IMR-90 (cell line): ENCODE results near the gene ZNF385D. TPM values are rescaled to one million over a fixed set of nuclear protein-coding genes. Genes with fewer than 3 reads are reported as not detected.

Experiments
- ATAC-seq: fragments of 200-7000 bp; cut with Tn5 transposase; 2 replicates; pipeline ENCODE4 v1.9.1; 2020; ENCODE audit warnings: low read depth, mild to moderate bottlenecking, moderate library complexity
- BruUV-seq: library from RNA; stranded (reverse); fragments of 400-500 nt; replicated peaks from 2 replicates; lab custom pipeline; 2021; lab: Mats Ljungman, UMichigan
- CTCF ChIA-PET: fragments of 300-600 bp; formaldehyde crosslinking; extraction: SDS; loops from one replicate; lab custom pipeline; 2021; ENCODE audit warnings: antibody characterized with exemption; lab: Yijun Ruan, JAX
- POLR2A ChIA-PET: fragments of 300-600 bp; sonication (Branson Sonifier 250); formaldehyde crosslinking; loops from one replicate; lab custom pipeline; 2022; ENCODE audit warnings: antibody characterized with exemption; ENCODE audit not compliant: unreplicated experiment; lab: Charles Lee
- DNase-seq: peaks from one replicate; pipeline ENCODE4 v3.0.0; 2013
- H2AFZ ChIP-seq: replicated peaks from 2 replicates; pipeline ENCODE3; 2013; ENCODE audit warnings: low read length, mild to moderate bottlenecking; ENCODE audit not compliant: poor library complexity
- H2AK5ac ChIP-seq: 2 replicates; pipeline ENCODE4 v1.6.1; 2013; ENCODE audit warnings: low read depth, low read length, inconsistent platforms
- H2AK9ac ChIP-seq: replicated peaks from 2 replicates; pipeline ENCODE3; 2013; ENCODE audit warnings: mild to moderate bottlenecking, low read depth, low read length, moderate library complexity; ENCODE audit not compliant: poor library complexity
- H2BK120ac ChIP-seq: 2 replicates; pipeline ENCODE4 v1.6.1; 2013; ENCODE audit warnings: low read depth, low read length, inconsistent platforms
- H2BK15ac ChIP-seq: 3 replicates; pipeline ENCODE4 v1.6.1; 2013; ENCODE audit warnings: low read depth, low read length, inconsistent platforms
- H2BK20ac ChIP-seq: 2 replicates; pipeline ENCODE4 v1.6.1; 2013; ENCODE audit warnings: low read depth, mild to moderate bottlenecking, inconsistent platforms, low read length, moderate library complexity
- H2BK5ac ChIP-seq: 2 replicates; pipeline ENCODE4 v1.6.1; 2013; ENCODE audit warnings: mild to moderate bottlenecking, low read depth, low read length, inconsistent platforms; ENCODE audit not compliant: poor library complexity, severe bottlenecking
- H3K14ac ChIP-seq: replicated peaks from 2 replicates; pipeline ENCODE4 v1.6.1; 2013; ENCODE audit warnings: low read depth, low read length, inconsistent platforms
- H3K18ac ChIP-seq: 2 replicates; pipeline ENCODE4 v1.6.1; 2013; ENCODE audit warnings: low read depth, low read length, control low read depth
- H3K23ac ChIP-seq: 2 replicates; pipeline ENCODE4 v1.6.1; 2013; ENCODE audit warnings: low read depth, low read length, inconsistent platforms
- H3K27ac ChIP-seq: 2 replicates; pipeline ENCODE4 v1.5.1; 2013; ENCODE audit warnings: mild to moderate bottlenecking, control low read depth, low read length; ENCODE audit not compliant: insufficient read depth
- H3K27me3 ChIP-seq: 2 replicates; pipeline ENCODE4 v1.6.1; 2013; ENCODE audit warnings: low read length; ENCODE audit not compliant: control insufficient read depth, insufficient read depth
- H3K36me3 ChIP-seq: 2 replicates; pipeline ENCODE4 v1.6.1; 2013; ENCODE audit warnings: low read length, mixed read lengths; ENCODE audit not compliant: control insufficient read depth, insufficient read depth
- H3K4ac ChIP-seq: 2 replicates; pipeline ENCODE4 v1.6.1; 2013; ENCODE audit warnings: low read depth, low read length, inconsistent platforms
- H3K4me1 ChIP-seq: 2 replicates; pipeline ENCODE4 v1.6.1; 2013; ENCODE audit warnings: low read length, mixed read lengths; ENCODE audit not compliant: control insufficient read depth, insufficient read depth
- H3K4me2 ChIP-seq: 2 replicates; pipeline ENCODE4 v1.6.1; 2013; ENCODE audit warnings: low read depth, mild to moderate bottlenecking, control low read depth, low read length, moderate library complexity
- H3K4me3 ChIP-seq: 2 replicates; pipeline ENCODE4 v1.5.1; 2013; ENCODE audit warnings: low read depth, mild to moderate bottlenecking, control low read depth, low read length, moderate library complexity; ENCODE audit not compliant: insufficient read depth
- H3K56ac ChIP-seq: 2 replicates; pipeline ENCODE4 v1.6.1; 2013; ENCODE audit warnings: low read length, inconsistent platforms; ENCODE audit not compliant: insufficient read depth; ENCODE audit errors: extremely low read depth
- H3K79me1 ChIP-seq, 2 experiments: 2 replicates each; pipeline ENCODE4 v1.6.1; 2013; ENCODE audit warnings: low read length in 2 of 2, inconsistent platforms in 1 of 2, low read depth in 1 of 2
- H3K9ac ChIP-seq: 2 replicates; pipeline ENCODE4 v1.6.1; 2013; ENCODE audit warnings: low read depth, low read length, control low read depth
- H3K9me1 ChIP-seq: 2 replicates; pipeline ENCODE4 v1.6.1; 2013; ENCODE audit warnings: low read length, inconsistent platforms; ENCODE audit not compliant: insufficient read depth
- H3K9me3 ChIP-seq: 2 replicates; pipeline ENCODE4 v1.6.1; 2013; ENCODE audit warnings: low read length; ENCODE audit not compliant: control insufficient read depth, insufficient read depth
- H4K20me1 ChIP-seq: 2 replicates; pipeline ENCODE4 v1.6.1; 2013; ENCODE audit warnings: low read length, inconsistent platforms; ENCODE audit not compliant: insufficient read depth
- H4K5ac ChIP-seq: 2 replicates; pipeline ENCODE4 v1.6.1; 2013; ENCODE audit warnings: mild to moderate bottlenecking, low read depth, low read length, control low read depth
- H4K8ac ChIP-seq, 2 experiments: 2 replicates each; pipeline ENCODE4 v1.6.1; 2013; ENCODE audit warnings: low read depth in 2 of 2, low read length in 2 of 2, control low read depth in 1 of 2, inconsistent platforms in 1 of 2
- H4K91ac ChIP-seq: 2 replicates; pipeline ENCODE4 v1.6.1; 2013; ENCODE audit warnings: low read depth, low read length, inconsistent platforms; ENCODE audit not compliant: insufficient read depth
- BHLHE40 ChIP-seq: fragments of 150-350 bp; IDR thresholded peaks from 2 replicates; pipeline ENCODE4 v1.6.1; 2016; ENCODE audit warnings: mild to moderate bottlenecking, low read depth, low read length
- CTCF ChIP-seq: conservative IDR thresholded peaks from 2 replicates; pipeline ENCODE4 v1.5.1; 2012; ENCODE audit warnings: mild to moderate bottlenecking, low read depth, low read length, improper control_type of control experiment
- MAFK ChIP-seq: IDR thresholded peaks from 2 replicates; pipeline ENCODE4 v1.6.1; 2012; ENCODE audit warnings: low read depth, low read length, improper control_type of control experiment
- MXI1 ChIP-seq: IDR thresholded peaks from 2 replicates; pipeline ENCODE4 v1.6.1; 2012; ENCODE audit warnings: low read depth, mild to moderate bottlenecking, low read length, moderate library complexity, borderline replicate concordance
- NFE2L2 ChIP-seq: fragments of 150-350 bp; IDR thresholded peaks from 2 replicates; pipeline ENCODE4 v1.6.1; 2016; ENCODE audit warnings: low read depth, mild to moderate bottlenecking, low read length
- POLR2A ChIP-seq: IDR thresholded peaks from 2 replicates; pipeline ENCODE4 v1.6.1; 2012; ENCODE audit warnings: mild to moderate bottlenecking, low read depth, low read length
- RCOR1 ChIP-seq: IDR thresholded peaks from 2 replicates; pipeline ENCODE4 v1.6.1; 2012; ENCODE audit warnings: mild to moderate bottlenecking, low read length, improper control_type of control experiment; ENCODE audit not compliant: insufficient replicate concordance
- WGBS, 2 experiments: methylation state at CpG; one replicate each; pipeline versions ENCODE4 v1.1.5 to v1.1.7; 2013; ENCODE audit warnings: missing lambda C conversion rate in 2 of 2; ENCODE audit not compliant: insufficient read length in 1 of 2; ENCODE audit errors: extremely low coverage in 2 of 2; 5-methylcytosine and 5-hydroxymethylcytosine counted together
- dilution Hi-C: fragments of 300-500 bp; cut with HindIII; formaldehyde crosslinking; loops from one replicate; pipeline ENCODE4 v1.14.3; 2018; ENCODE audit warnings: low sequenced_read_pairs; ENCODE audit not compliant: unreplicated experiment
- in situ Hi-C: fragments of 300-500 bp; cut with MboI; formaldehyde crosslinking; loops from 3 replicates; pipeline ENCODE4 v1.14.3; 2019; ENCODE audit warnings: low sequenced_read_pairs, inconsistent platforms, mixed read lengths
- intact Hi-C: fragments of 100-400 bp; cut with micrococcal nuclease; formaldehyde crosslinking; loops from 2 replicates; pipeline ENCODE4 v1.10.0; 2022
- polyA plus RNA-seq, 3 experiments: library from polyadenylated mRNA; depleted of rRNA; stranded (reverse); fragments of >200 nt; gene quantifications; 2 replicates each; pipeline ENCODE4 v1.2.3, GENCODE V29; 2012; ENCODE audit warnings: low replicate concordance in 1 of 3
- total RNA-seq: library from RNA; depleted of rRNA; stranded (reverse); fragments of >200 nt; gene quantifications from 2 replicates; pipeline ENCODE4 v1.2.3, GENCODE V29; 2012

Gene ZNF385D
- total and polyA plus RNA-seq, 2 of the 4 experiments (the other 2 are of a cell fraction), result 0.18 to 2.4 TPM

- Histone ChIP-seq H3K56ac (no peak overlapping the region), H3K4ac (no peak overlapping the region), H3K9me3 (0 out of 2 replicates have a peak, but pooled peaks cover 2% of the 10 kb centered on the region), H3K4me3 (no peak overlapping the region), H4K8ac (no peak overlapping the region), H4K20me1 (no peaks in the 10 kb centered on the region), H2BK20ac (no peak overlapping the region), H2BK5ac (no peak overlapping the region), H3K23ac (no peak overlapping the region), H3K14ac (no peak overlapping the region), H3K9ac (no peak overlapping the region), H3K36me3 (no peaks in the 10 kb centered on the region), H4K91ac (no peak overlapping the region), H2BK120ac (no peak overlapping the region), H2AK9ac (no peak overlapping the region), H2BK15ac (no peak overlapping the region), H3K27ac (no peak overlapping the region), H2AK5ac (no peak overlapping the region), H3K9me1 (no peaks in the 10 kb centered on the region), H3K4me2 (no peak overlapping the region), H4K5ac (no peak overlapping the region), H2AFZ (no peak overlapping the region), H3K79me1 (no peaks in the 10 kb centered on the region), H3K4me1 (no peaks in the 10 kb centered on the region), H3K27me3 (no peaks in the 10 kb centered on the region), H3K18ac (no peak overlapping the region)
- in situ Hi-C loops (no loop called here), intact Hi-C loops (no loop called here), dilution Hi-C loops (no loop called here)
- no TSS peak for BruUV-seq
- no peak for DNase-seq
- WGBS, 2 experiments, result no CpG with 5 or more reads among the region's 3 CpGs
- ChIA-PET POLR2A (no interaction called here), CTCF (no interaction called here)
- TF ChIP-seq POLR2A, result no peak
- TF ChIP-seq MXI1, result no peak
- no peak for TF ChIP-seq MAFK
- TF ChIP-seq CTCF, result no peak
- TF ChIP-seq BHLHE40, result no peak
- no peak for TF ChIP-seq RCOR1
- no peak for TF ChIP-seq NFE2L2
- ATAC-seq, result no peak
Observed at GRCh38 chr3:21464746-21465145, 286.3 kb downstream of the ZNF385D start.
